Lung microvascular endothelial cell (primary cell): Measurements from ENCODE around the gene NCOA1. TPM values are rescaled to one million over a fixed set of nuclear protein-coding genes. Genes with fewer than 3 reads are reported as not detected.
A peak's percentile ranks its signal among the peaks of the same experiment; 100 is the strongest.
"Not testable (repeated sequence)": the region's sequence is repeated elsewhere in the genome, so short reads cannot be mapped to it uniquely, and the experiment has no call there.

Experiments
- DNase-seq, 2 donors: peaks; one replicate each; pipeline versions ENCODE4 v3.0.0 to v3.0.0-alpha.2; 2010; ENCODE audit warnings: low read depth in 2 of 2
- total RNA-seq: library from RNA; depleted of rRNA; stranded (reverse); fragments of >200 nt; gene quantifications from 2 replicates; pipeline ENCODE4 v1.2.1, GENCODE V29; 2014

Gene NCOA1
- total RNA-seq, 1 donor from 2014 or later = 10.7 TPM

GRCh38 chr2:24787532-24787931 is 296.5 kb downstream of the NCOA1 start:
- DNase-seq = no peak

GRCh38 chr2:24788816-24789215 is 297.8 kb downstream of the NCOA1 start:
- no peak for DNase-seq

- DNase-seq = no peak
Observed at GRCh38 chr2:24791452-24791851, 300.4 kb downstream of the NCOA1 start.

GRCh38 chr2:24792542-24792873 is 301.5 kb downstream of the NCOA1 start:
- no peak for DNase-seq

- DNase-seq = peak; percentile 97
Observed at GRCh38 chr2:24792874-24793760, 302.1 kb downstream of the NCOA1 start, which contains the start of the genes CENPO and PTRHD1. Gene CENPO, plus strand, starts transcription at chr2:24793425. Its CDS starts 495 bp downstream, at chr2:24793920. Gene PTRHD1, minus strand, starts transcription at chr2:24793391. Its CDS starts 14 bp downstream, at chr2:24793377.

- DNase-seq = peak; percentile 30 to 50
Observed at GRCh38 chr2:24793761-24794435, 302.8 kb downstream of the NCOA1 start.

- DNase-seq = no peak
Observed at GRCh38 chr2:24797644-24798043, 306.6 kb downstream of the NCOA1 start.

GRCh38 chr2:24800487-24800886 is 309.4 kb downstream of the NCOA1 start:
- DNase-seq = not testable (repeated sequence)

GRCh38 chr2:24805811-24806660 is 315.0 kb downstream of the NCOA1 start:
- DNase-seq = not testable (repeated sequence)

- no peak for DNase-seq
Observed at GRCh38 chr2:24806661-24807036, 315.6 kb downstream of the NCOA1 start.

- DNase-seq = no peak
Observed at GRCh38 chr2:24809316-24810007, 318.4 kb downstream of the NCOA1 start.

- DNase-seq = no peak
Observed at GRCh38 chr2:24813691-24814137, 322.7 kb downstream of the NCOA1 start.

GRCh38 chr2:24814516-24814915 is 323.5 kb downstream of the NCOA1 start:
- no peak for DNase-seq

GRCh38 chr2:24815171-24815570 is 324.1 kb downstream of the NCOA1 start:
- no peak for DNase-seq

- no peak for DNase-seq
Observed at GRCh38 chr2:24816404-24816803, 325.4 kb downstream of the NCOA1 start.

- DNase-seq = peak; percentile 9 to 91
Observed at GRCh38 chr2:24816884-24817283, 325.8 kb downstream of the NCOA1 start.

GRCh38 chr2:24818721-24819167 is 327.7 kb downstream of the NCOA1 start:
- peak in 1 of 2 donors; percentile 32 for DNase-seq

GRCh38 chr2:24819442-24820174 is 328.6 kb downstream of the NCOA1 start:
- DNase-seq = no peak

GRCh38 chr2:24820175-24820513 is 329.1 kb downstream of the NCOA1 start:
- no peak for DNase-seq
